ENCODE data around the gene PTRH1. TPM values are rescaled to one million over a fixed set of nuclear protein-coding genes. Genes with fewer than 3 reads are reported as not detected.

The PTRH1 gene
- total and polyA plus RNA-seq, 2 of the 4 experiments (the other 2 are of a cell fraction): 5.4 to 14.8 TPM

DNA sequence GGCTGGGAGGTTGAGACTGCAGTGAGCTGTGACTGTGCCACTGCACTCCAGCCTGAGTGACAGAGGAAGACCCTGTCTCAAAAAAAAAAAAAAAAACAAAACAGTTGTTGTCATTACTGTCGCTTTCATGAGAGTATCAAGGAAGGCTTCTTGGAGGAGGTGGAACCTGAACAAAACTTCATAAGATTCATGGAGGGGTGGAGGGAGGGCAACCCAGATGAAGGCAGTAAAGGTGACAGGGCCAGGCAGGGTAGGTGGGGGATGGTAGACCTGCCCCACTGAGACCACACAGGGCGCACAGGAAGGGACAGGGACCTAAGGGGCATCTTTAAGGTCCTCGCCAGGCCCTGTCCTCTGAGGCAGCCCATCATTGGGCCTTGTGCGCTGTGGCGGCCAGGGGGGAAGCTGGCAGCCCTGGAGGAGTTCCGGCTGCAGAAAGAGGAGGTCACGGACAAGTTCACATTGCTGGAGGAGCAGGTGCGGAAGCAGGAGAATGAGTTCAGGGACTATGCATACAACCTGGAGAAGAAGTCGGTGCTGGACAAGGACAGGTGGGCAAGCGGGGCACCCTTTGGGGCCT is 5.2 kb downstream of the PTRH1 start:
- no peak overlapping the region; the same call in 1 of the 2 replicates for H2AK5ac ChIP-seq (ENCODE audit: low read depth, low read length)
- no peaks in the 10 kb centered on the region for H3K36me3 ChIP-seq (ENCODE audit: control insufficient read depth, insufficient read depth, low read length)
- H3K23ac ChIP-seq (ENCODE audit: low read depth, low read length): no peak overlapping the region
- no peak overlapping the region for H2BK15ac ChIP-seq (ENCODE audit: low read depth, low read length)
- H2AK9ac ChIP-seq (replicated peaks; ENCODE audit: low read depth, low read length, poor library complexity): no peak overlapping the region
- H2AFZ ChIP-seq (replicated peaks; ENCODE audit: low read length, poor library complexity): no peak overlapping the region
- CTCF ChIA-PET: no interaction called here
- H3K4me3 ChIP-seq (ENCODE audit: insufficient read depth, low read depth, low read length): no peak overlapping the region
- peaks cover 2 to 14% of the 10 kb centered on the region in 2 experiments; a peak in 3 of 4 replicates for H3K79me1 ChIP-seq (ENCODE audit: low read depth in 1 of 2, low read length in 2 of 2)
- H3K9me3 ChIP-seq (ENCODE audit: control insufficient read depth, insufficient read depth, low read length): no peaks in the 10 kb centered on the region
- POLR2A ChIA-PET (ENCODE audit: unreplicated experiment): no interaction called here
- H4K5ac ChIP-seq (ENCODE audit: low read depth, low read length): no peak overlapping the region
- H3K18ac ChIP-seq (ENCODE audit: low read depth, low read length): no peak overlapping the region
- H3K27ac ChIP-seq (ENCODE audit: insufficient read depth, low read length): no peak overlapping the region
- H4K91ac ChIP-seq (ENCODE audit: insufficient read depth, low read depth, low read length): no peak overlapping the region
- H3K9me1 ChIP-seq (ENCODE audit: insufficient read depth, low read length): no peaks in the 10 kb centered on the region
- intact Hi-C loops (cut with micrococcal nuclease): no loop called here
- H3K4ac ChIP-seq (ENCODE audit: low read depth, low read length): no peak overlapping the region
- dilution Hi-C loops (cut with HindIII; ENCODE audit: low sequenced_read_pairs, unreplicated experiment): no loop called here
- BruUV-seq (replicated peaks): no TSS peak
- H3K14ac ChIP-seq (replicated peaks; ENCODE audit: low read depth, low read length): no peak overlapping the region
- H3K4me2 ChIP-seq (ENCODE audit: low read depth, low read length): no peak overlapping the region
- no peak overlapping the region for H3K56ac ChIP-seq (ENCODE audit: extremely low read depth, insufficient read depth, low read length)
- ATAC-seq (ENCODE audit: low read depth): no peak
- H2BK120ac ChIP-seq (ENCODE audit: low read depth, low read length): no peak overlapping the region
- H2BK5ac ChIP-seq (ENCODE audit: low read depth, low read length, poor library complexity, severe bottlenecking): no peak overlapping the region
- in situ Hi-C loops (cut with MboI; ENCODE audit: low sequenced_read_pairs): no loop called here
- H3K4me1 ChIP-seq (ENCODE audit: control insufficient read depth, insufficient read depth, low read length): peaks cover 3% of the 10 kb centered on the region
- peaks cover 7% of the 10 kb centered on the region for H4K20me1 ChIP-seq (ENCODE audit: insufficient read depth, low read length)
- no peak overlapping the region for H3K9ac ChIP-seq (ENCODE audit: low read depth, low read length)
- WGBS, 2 experiments (ENCODE audit: extremely low coverage in 2 of 2, insufficient read length in 1 of 2): 93% methylated on average over 5 of the region's 10 CpGs; no CpG with 5 or more reads in 1 of the 2 experiments
- H4K8ac ChIP-seq (ENCODE audit: low read depth in 2 of 2, low read length in 2 of 2): no peak overlapping the region
- no peaks in the 10 kb centered on the region for H3K27me3 ChIP-seq (ENCODE audit: control insufficient read depth, insufficient read depth, low read length)
- no peak for DNase-seq
- no peak overlapping the region for H2BK20ac ChIP-seq (ENCODE audit: low read depth, low read length)
- no peak for TF ChIP-seq CTCF (conservative IDR thresholded peaks at IDR 0.05; ENCODE audit: low read depth, low read length)
- TF ChIP-seq SMC3 (IDR thresholded peaks at IDR 0.05; ENCODE audit: low read depth, low read length): no peak

Data from IMR-90 (cell line).